H9 (cell line): Measurements from ENCODE around the gene WRAP73. TPM values are rescaled to one million over a fixed set of nuclear protein-coding genes. Genes with fewer than 3 reads are reported as not detected.

Experiments
- DNase-seq: peaks from one replicate; pipeline ENCODE4 v3.0.0-alpha.2; 2017
- H2AFZ ChIP-seq: one replicate; pipeline ENCODE4 v1.6.1; 2013; ENCODE audit warnings: mild to moderate bottlenecking, low read length, control low read depth, moderate library complexity
- H2AK5ac ChIP-seq: 2 replicates; pipeline ENCODE4 v1.6.1; 2013; ENCODE audit warnings: low read length, control low read depth, mixed read lengths; ENCODE audit not compliant: insufficient read length
- H2BK120ac ChIP-seq: one replicate; pipeline ENCODE4 v1.6.1; 2013; ENCODE audit warnings: low read depth, mild to moderate bottlenecking, low read length, control low read depth, inconsistent platforms; ENCODE audit not compliant: poor library complexity, severe bottlenecking
- H2BK12ac ChIP-seq: 2 replicates; pipeline ENCODE4 v1.6.1; 2013; ENCODE audit warnings: low read length, control low read depth, mixed read lengths, low read depth; ENCODE audit not compliant: insufficient read length
- H2BK15ac ChIP-seq: 2 replicates; pipeline ENCODE4 v1.6.1; 2013; ENCODE audit warnings: low read depth, low read length, control low read depth
- H2BK20ac ChIP-seq: one replicate; pipeline ENCODE4 v1.6.1; 2013; ENCODE audit warnings: low read depth, mild to moderate bottlenecking, low read length, control low read depth, inconsistent platforms; ENCODE audit not compliant: poor library complexity, severe bottlenecking
- H2BK5ac ChIP-seq: 2 replicates; pipeline ENCODE4 v1.6.1; 2013; ENCODE audit warnings: low read length, control low read depth, mixed read lengths; ENCODE audit not compliant: insufficient read length
- H3K14ac ChIP-seq: 2 replicates; pipeline ENCODE4 v1.6.1; 2013; ENCODE audit warnings: low read length, control low read depth; ENCODE audit not compliant: insufficient read depth
- H3K18ac ChIP-seq: 2 replicates; pipeline ENCODE4 v1.6.1; 2013; ENCODE audit warnings: low read depth, mild to moderate bottlenecking, mixed read lengths, low read length, control low read depth; ENCODE audit not compliant: insufficient read length
- H3K23ac ChIP-seq: 2 replicates; pipeline ENCODE4 v1.6.1; 2013; ENCODE audit warnings: low read length, control low read depth, mixed read lengths, low read depth; ENCODE audit not compliant: insufficient read length
- H3K23me2 ChIP-seq: 2 replicates; pipeline ENCODE4 v1.6.1; 2013; ENCODE audit warnings: low read depth, mild to moderate bottlenecking, mixed read lengths, low read length, control low read depth; ENCODE audit not compliant: insufficient read length, poor library complexity, severe bottlenecking
- H3K27ac ChIP-seq: 2 replicates; pipeline ENCODE4 v1.5.1; 2013; ENCODE audit warnings: low read length, control low read depth, mixed read lengths, low read depth; ENCODE audit not compliant: insufficient read length
- H3K27me3 ChIP-seq: 2 replicates; pipeline ENCODE4 v1.6.1; 2013; ENCODE audit warnings: low read length, control low read depth, inconsistent platforms; ENCODE audit not compliant: insufficient read depth
- H3K4ac ChIP-seq: 2 replicates; pipeline ENCODE4 v1.6.1; 2013; ENCODE audit warnings: low read depth, mild to moderate bottlenecking, control low read depth, inconsistent platforms, low read length, moderate library complexity
- H3K4me1 ChIP-seq: 2 replicates; pipeline ENCODE4 v1.6.1; 2013; ENCODE audit warnings: low read length, control low read depth, inconsistent platforms; ENCODE audit not compliant: insufficient read depth
- H3K4me2 ChIP-seq: 2 replicates; pipeline ENCODE4 v1.6.1; 2013; ENCODE audit warnings: low read length, control low read depth, mixed read lengths; ENCODE audit not compliant: insufficient read length, insufficient read depth
- H3K56ac ChIP-seq: 2 replicates; pipeline ENCODE4 v1.6.1; 2013; ENCODE audit warnings: low read depth, mild to moderate bottlenecking, mixed read lengths, low read length, control low read depth; ENCODE audit not compliant: insufficient read length
- H3K79me1 ChIP-seq: 2 replicates; pipeline ENCODE4 v1.6.1; 2013; ENCODE audit warnings: low read depth, mild to moderate bottlenecking, moderate library complexity, low read length, control low read depth, inconsistent platforms; ENCODE audit not compliant: insufficient read depth, poor library complexity, severe bottlenecking
- H3K79me2 ChIP-seq: 2 replicates; pipeline ENCODE4 v1.6.1; 2013; ENCODE audit warnings: low read length, control low read depth, inconsistent platforms; ENCODE audit not compliant: insufficient read depth
- H3K9ac ChIP-seq: 2 replicates; pipeline ENCODE4 v1.6.1; 2013; ENCODE audit warnings: low read length, control low read depth, mixed read lengths; ENCODE audit not compliant: insufficient read length; ENCODE audit errors: extremely low read depth
- H3K9me3 ChIP-seq: one replicate; pipeline ENCODE4 v1.6.1; 2013; ENCODE audit warnings: low read depth, low read length, inconsistent platforms; ENCODE audit not compliant: control insufficient read depth
- H3T11ph ChIP-seq: one replicate; pipeline ENCODE4 v1.6.1; 2013; ENCODE audit warnings: mild to moderate bottlenecking, low read length, control low read depth, inconsistent platforms
- H4K20me1 ChIP-seq: one replicate; pipeline ENCODE4 v1.6.1; 2013; ENCODE audit not compliant: control insufficient read depth, insufficient read length, insufficient read depth
- H4K5ac ChIP-seq: 2 replicates; pipeline ENCODE4 v1.6.1; 2013; ENCODE audit warnings: low read depth, mild to moderate bottlenecking, mixed read lengths, low read length, control low read depth; ENCODE audit not compliant: insufficient read length
- H4K8ac ChIP-seq: replicated peaks from 2 replicates; pipeline ENCODE4 v1.6.1; 2013; ENCODE audit warnings: low read length, control low read depth, mixed read lengths, low read depth; ENCODE audit not compliant: insufficient read length
- H4K91ac ChIP-seq: 2 replicates; pipeline ENCODE4 v1.6.1; 2013; ENCODE audit warnings: low read depth, mild to moderate bottlenecking, moderate library complexity, mixed read lengths, low read length, control low read depth; ENCODE audit not compliant: insufficient read length
- H3K27ac Mint-ChIP-seq, 3 experiments: 2 replicates in 2 of 3; 3 replicates in 1 of 3; pipeline ENCODE4 v1.8.0; 2020 to 2021; ENCODE audit warnings: mixed read lengths in 3 of 3, mild to moderate bottlenecking in 1 of 3, moderate library complexity in 1 of 3
- H3K27me3 Mint-ChIP-seq: 2 replicates; pipeline ENCODE4 v1.8.0; 2021; ENCODE audit warnings: low read depth, mild to moderate bottlenecking, moderate library complexity, mixed read lengths
- H3K36me3 Mint-ChIP-seq, 3 experiments: 2 replicates in 2 of 3; 3 replicates in 1 of 3; pipeline ENCODE4 v1.8.0; 2020 to 2021; ENCODE audit warnings: low read depth in 3 of 3, mixed read lengths in 3 of 3; ENCODE audit not compliant: insufficient read depth in 1 of 3
- H3K4me1 Mint-ChIP-seq, 2 experiments: 2 replicates each; pipeline ENCODE4 v1.8.0; 2020; ENCODE audit warnings: mixed read lengths in 2 of 2
- H3K4me3 Mint-ChIP-seq, 2 experiments: 2 replicates in 1 of 2; 3 replicates in 1 of 2; pipeline ENCODE4 v1.8.0; 2020 to 2021; ENCODE audit warnings: mild to moderate bottlenecking in 2 of 2, mixed read lengths in 2 of 2, moderate library complexity in 1 of 2
- H3K9me3 Mint-ChIP-seq, 2 experiments: 2 replicates in 1 of 2; 3 replicates in 1 of 2; pipeline ENCODE4 v1.8.0; 2020; ENCODE audit warnings: mild to moderate bottlenecking in 2 of 2, mixed read lengths in 2 of 2, moderate library complexity in 1 of 2
- CTCF ChIP-seq: fragments of 200-600 bp; sonication (generic); conservative IDR thresholded peaks from 3 replicates; pipeline ENCODE4 v1.8.0; 2021; ENCODE audit warnings: antibody characterized with exemption, mild to moderate bottlenecking
- WGBS: extraction: QIAGEN DNeasy Blood & Tissue Kit; methylation state at CpG from one replicate; pipeline ENCODE4 v1.1.7; 2013; ENCODE audit warnings: missing lambda C conversion rate, low lambda C conversion rate, mixed read lengths; ENCODE audit not compliant: insufficient read length; ENCODE audit errors: extremely low coverage; 5-methylcytosine and 5-hydroxymethylcytosine counted together
- total RNA-seq: library from RNA; stranded (reverse); gene quantifications from 2 replicates; pipeline ENCODE4 v1.2.1, GENCODE V29; 2021

The WRAP73 gene
- total RNA-seq, 1 experiment from 2014 or later = 28.4 TPM

- no peak overlapping the region for H3K4me3 Mint-ChIP-seq
- H2BK12ac ChIP-seq = no peak overlapping the region
These were observed 46.7 kb downstream of the WRAP73 start for GRCh38 chr1:3603156-3603555.

More at GRCh38 chr1:3603156-3603555, 46.7 kb downstream of the WRAP73 start:
- Histone ChIP-seq H3T11ph (no peak overlapping the region), H3K27me3 (no peaks in the 10 kb centered on the region), H2BK5ac (no peak overlapping the region), H2BK120ac (no peak overlapping the region), H3K9me3 (no peaks in the 10 kb centered on the region), H2AK5ac (no peak overlapping the region), H3K79me1 (no peaks in the 10 kb centered on the region), H4K20me1 (no peaks in the 10 kb centered on the region), H3K23ac (no peak overlapping the region), H3K4me1 (no peaks in the 10 kb centered on the region), H3K4me2 (no peak overlapping the region), H3K23me2 (no peaks in the 10 kb centered on the region), H2BK20ac (no peak overlapping the region), H3K79me2 (no peaks in the 10 kb centered on the region), H3K4ac (no peak overlapping the region), H2BK15ac (no peak overlapping the region), H4K8ac (no peak overlapping the region), H3K27ac (no peak overlapping the region), H4K91ac (no peak overlapping the region), H3K9ac (no peak overlapping the region), H3K56ac (no peak overlapping the region), H4K5ac (no peak overlapping the region), H3K18ac (no peak overlapping the region), H2AFZ (no peak overlapping the region), H3K14ac (no peak overlapping the region)
- H3K4me1 Mint-ChIP-seq = peaks cover 3 to 7% of the 10 kb centered on the region in 2 experiments
- no peaks in the 10 kb centered on the region for H3K27me3 Mint-ChIP-seq
- H3K27ac Mint-ChIP-seq = no peak overlapping the region; a peak in 1 of 7 replicates
- no peak for TF ChIP-seq CTCF
- H3K9me3 Mint-ChIP-seq = no peaks in the 10 kb centered on the region
- no CpG with 5 or more reads among the region's 11 CpGs for WGBS
- no peak for DNase-seq
- H3K36me3 Mint-ChIP-seq = no peaks in the 10 kb centered on the region; a peak in 1 of 7 replicates
